Left colon (tissue), 2 donors: ENCODE data around the gene ALG12. TPM values are rescaled to one million over a fixed set of nuclear protein-coding genes. Genes with fewer than 3 reads are reported as not detected.

Experiments
- ATAC-seq: fragments of 200-7000 bp; cut with Tn5 transposase; one replicate; pipeline ENCODE4 v1.9.1; 2020; ENCODE audit warnings: mild to moderate bottlenecking, moderate library complexity
- DNase-seq, 2 donors: peaks; one replicate each; pipeline ENCODE4 v3.0.0-alpha.2; 2020
- intact Hi-C, 2 donors: fragments of 100-400 bp; cut with DNase I in 1 of 2; cut with micrococcal nuclease in 1 of 2; formaldehyde crosslinking; loops; one replicate each; pipeline versions ENCODE4 v1.11.2 to v1.14.0; 2022; cut with DNase I, micrococcal nuclease
- total RNA-seq, 2 donors: library from RNA; stranded (reverse); fragmentation: NEBNext Ultra II Directional; extraction: Animal tissue kit (Norgen Biotek cat#: 25700); gene quantifications; one replicate each; pipeline ENCODE4 v1.2.1, GENCODE V29; 2021
- donor health status: DM: no; HTN: no; CAD: no.
- donor health status: DM: yes; HTN: yes; CAD: no.

The ALG12 gene
- total RNA-seq, 2 donors from 2014 or later, result 22.8 to 27.9 TPM

DNA sequence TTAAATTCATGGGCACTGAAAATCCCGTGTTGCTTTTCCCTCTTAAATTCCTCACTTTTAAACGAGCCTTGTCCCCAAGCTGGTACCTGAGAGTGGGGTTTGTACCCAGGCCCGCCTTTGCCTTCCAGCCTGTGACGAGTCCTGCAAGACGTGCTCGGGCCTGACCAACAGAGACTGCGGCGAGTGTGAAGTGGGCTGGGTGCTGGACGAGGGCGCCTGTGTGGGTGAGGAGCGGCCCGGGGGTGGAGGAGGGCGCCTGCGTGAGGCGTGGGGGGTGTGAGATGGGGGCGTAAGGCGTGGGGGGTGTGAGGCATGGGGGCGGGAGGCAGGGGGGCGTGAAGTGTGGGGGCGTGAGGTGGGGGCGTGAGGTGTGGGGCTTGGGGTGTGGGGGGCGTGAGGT is 4.2 kb upstream of the ALG12 start:
- DNase-seq (no peak), ATAC-seq (no peak)
- intact Hi-C loops, result loop anchor here (10.0 kb wide), 2 partner anchors 62 to 112 kb away; no protein-coding TSS in a partner anchor

DNA sequence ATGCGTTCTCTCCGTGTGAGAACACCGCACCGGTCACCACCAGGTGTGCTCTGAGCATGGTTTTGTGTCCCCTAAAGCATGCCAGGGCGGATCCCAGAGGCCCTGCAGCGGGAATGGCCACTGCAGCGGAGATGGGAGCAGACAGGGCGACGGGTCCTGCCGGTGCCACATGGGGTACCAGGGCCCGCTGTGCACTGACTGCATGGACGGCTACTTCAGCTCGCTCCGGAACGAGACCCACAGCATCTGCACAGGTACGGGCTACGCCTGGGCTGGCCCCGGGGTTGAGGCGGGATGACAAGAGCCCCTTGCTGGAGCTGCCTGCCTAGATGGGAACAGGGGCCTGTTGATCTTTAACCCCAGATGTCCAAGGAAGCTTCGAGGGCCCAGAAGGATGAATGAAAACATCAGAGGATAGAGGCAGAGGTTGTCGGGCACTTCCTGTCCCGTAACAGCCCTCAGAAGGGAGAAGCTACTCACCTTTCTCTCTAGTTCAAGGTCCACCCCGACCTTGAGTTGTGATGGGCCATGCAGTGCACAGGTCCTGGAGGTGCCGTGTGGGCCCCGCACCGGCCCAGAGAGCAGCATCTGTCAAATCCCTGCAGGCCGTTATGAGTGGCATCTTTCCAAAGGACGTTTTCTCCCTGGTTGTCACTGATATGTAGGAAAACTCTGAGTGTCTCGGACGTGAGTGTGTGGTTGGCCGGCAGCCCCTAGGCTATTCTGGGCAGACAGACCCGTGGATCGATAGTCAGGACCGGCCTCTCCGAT is 3.5 kb upstream of the ALG12 start:
- no peak for ATAC-seq
- DNase-seq, result no peak
- intact Hi-C loops, result loop anchor here (10.0 kb wide), 2 partner anchors 63 to 113 kb away; no protein-coding TSS in a partner anchor

DNA sequence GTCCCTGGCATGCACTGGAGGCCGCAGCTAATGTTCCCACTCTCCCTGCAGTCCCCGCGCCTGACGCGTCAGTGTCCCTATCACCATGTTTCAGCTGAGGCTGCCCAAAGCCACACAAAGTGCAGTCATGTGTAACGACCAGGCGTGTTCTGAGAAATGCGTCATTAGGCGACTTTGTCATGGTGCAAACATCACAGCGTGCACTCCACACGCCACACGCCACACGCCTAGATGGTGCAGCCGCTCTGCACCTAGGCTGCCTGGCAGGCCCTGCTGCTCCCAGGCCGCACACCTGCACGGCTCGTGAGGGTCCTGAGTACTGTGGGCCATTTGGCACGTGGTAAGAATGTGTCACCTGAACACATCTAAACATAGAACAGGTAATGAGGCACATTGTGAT is 2.6 kb upstream of the ALG12 start:
- intact Hi-C loops, result loop anchor here (10.0 kb wide), 2 partner anchors 64 to 114 kb away; no protein-coding TSS in a partner anchor
- ATAC-seq (no peak), DNase-seq (no peak)

DNA sequence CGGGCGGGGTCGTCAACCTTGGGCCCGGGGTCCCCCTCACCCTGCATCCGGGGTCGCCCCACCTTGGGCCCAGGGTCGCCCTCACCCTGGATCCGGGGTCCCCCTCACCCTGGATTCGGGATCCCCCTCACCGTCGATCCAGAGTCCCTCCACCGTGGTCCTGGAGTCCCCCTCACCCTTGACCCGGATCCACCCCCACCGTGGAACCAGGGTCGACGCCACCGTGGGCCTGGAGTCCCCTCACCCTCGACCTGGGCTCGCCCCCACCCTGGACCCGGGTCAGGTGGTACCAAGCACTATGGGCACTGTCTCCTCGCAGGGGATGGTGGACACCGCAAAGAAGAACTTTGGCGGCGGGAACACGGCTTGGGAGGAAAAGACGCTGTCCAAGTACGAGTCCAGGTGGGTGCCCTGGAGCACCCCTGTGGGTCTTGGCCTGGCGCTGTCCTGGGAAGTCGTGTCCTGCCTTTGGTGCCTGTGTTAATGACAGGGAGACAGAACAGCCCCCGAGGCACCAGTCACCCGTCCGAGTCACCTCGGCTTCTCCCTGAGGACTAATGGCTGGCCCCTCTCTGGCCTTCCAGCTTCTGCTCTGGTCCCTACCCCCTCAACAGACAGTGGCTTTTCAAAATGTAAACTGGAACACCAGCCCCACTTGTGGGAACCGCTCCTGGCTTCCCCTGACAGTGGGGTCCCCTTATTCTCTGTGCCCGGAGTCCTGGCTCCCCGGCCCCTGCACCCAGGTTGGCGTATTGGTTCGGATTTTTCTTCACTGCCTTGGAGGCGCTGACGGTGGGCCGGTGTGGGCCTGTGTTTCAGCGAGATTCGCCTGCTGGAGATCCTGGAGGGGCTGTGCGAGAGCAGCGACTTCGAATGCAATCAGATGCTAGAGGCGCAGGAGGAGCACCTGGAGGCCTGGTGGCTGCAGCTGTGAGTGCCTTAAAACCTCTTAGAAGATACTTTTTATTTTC is 958 bp upstream of the ALG12 start:
- intact Hi-C loops, result loop anchor here in 1 of 2 donors (10.0 kb wide), 1 partner anchor 64 kb away; the partner anchor contains the start of gene ZBED4
- DNase-seq, result peak in 1 of 2 donors; percentile 35
- ATAC-seq, result no peak

DNA sequence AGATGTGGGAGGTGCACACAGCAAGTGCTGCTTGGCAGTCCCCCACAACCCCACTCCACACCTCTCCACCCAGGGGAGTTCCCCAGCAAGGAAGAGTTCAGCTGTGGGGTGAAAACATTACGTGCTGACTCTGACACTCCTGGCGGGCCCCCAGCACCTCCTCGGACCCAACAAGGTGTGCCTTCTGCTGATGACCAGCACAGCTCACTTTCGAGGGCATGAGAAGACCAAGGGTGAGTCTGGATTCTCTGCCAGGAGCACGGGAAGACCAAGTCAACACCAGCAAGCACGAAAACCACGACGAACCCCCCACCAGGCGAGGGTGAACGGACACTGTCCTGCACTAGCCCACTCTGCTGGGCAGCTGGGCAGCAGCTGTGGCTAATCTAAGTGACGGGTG is 1.4 kb downstream of the ALG12 start:
- ATAC-seq (no peak), DNase-seq (no peak)
- intact Hi-C loops, result loop anchor here in 1 of 2 donors (10.0 kb wide), 1 partner anchor 62 kb away; the partner anchor contains the start of gene ZBED4

DNA sequence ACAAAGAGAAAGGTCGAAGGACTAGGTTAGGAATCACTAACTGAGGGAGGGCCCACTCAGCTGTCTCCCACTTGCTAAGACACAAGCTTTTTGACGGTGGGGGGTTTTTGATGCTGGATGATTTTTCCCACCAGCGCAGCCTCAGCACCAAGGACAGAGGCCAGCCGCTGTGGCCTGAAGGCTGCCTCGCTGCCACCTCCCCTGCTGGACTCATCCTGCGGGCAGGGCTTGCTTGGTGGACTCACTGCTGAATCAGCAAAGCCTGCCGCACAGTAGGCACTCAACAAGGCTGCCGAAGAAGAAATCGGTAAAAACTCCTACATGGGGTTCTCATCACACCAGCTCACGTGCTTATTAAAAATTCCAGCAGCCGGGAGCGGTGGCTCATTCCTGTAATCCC is 2.6 kb downstream of the ALG12 start:
- DNase-seq (no peak), ATAC-seq (no peak)
- intact Hi-C loops, result loop anchor here in 1 of 2 donors (10.0 kb wide), 1 partner anchor 61 kb away; the partner anchor contains the start of gene ZBED4

DNA sequence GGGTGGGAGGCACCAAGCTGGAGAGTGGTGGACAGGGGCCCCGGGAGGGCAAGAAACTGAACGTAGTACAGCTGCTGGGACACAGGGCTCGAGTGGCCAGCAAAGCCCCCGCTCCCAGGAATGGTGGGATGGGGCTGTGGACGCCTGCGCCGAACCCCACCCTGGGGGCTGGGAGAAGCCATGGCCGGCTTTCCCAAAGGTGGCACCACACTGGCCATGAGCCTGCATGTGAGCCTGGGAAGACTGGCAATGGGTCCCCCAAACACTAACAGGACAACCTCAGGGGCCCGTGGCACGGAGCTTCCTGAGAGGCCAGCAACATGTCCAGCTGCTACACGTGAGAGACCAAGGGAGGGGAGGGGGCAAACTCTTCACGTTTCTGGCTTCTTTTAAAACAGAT is 4.0 kb downstream of the ALG12 start:
- ATAC-seq (no peak), DNase-seq (no peak)
- intact Hi-C loops, result loop anchor here in 1 of 2 donors (10.0 kb wide), 1 partner anchor 59 kb away; the partner anchor contains the start of gene ZBED4

DNA sequence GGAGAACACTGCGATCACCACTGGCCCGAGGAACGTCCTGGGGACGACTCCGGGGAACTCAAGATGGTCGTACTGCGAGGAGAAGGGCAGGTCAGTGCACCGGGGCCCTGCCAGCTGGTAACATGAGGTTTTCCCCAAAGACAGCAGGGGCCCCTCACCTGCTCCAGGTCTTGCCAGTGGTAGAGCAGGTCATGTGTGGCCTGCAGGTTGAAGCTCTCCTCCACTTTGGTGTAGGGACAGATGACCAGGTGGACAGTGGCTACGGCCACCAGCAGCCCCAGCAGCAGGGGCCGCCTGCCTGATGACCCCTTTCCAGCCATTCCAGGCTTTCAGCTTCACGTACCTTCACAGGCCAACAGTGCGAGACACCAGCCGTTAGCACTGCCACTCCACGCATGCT is 4.8 kb downstream of the ALG12 start:
- ATAC-seq (no peak), DNase-seq (no peak)
- intact Hi-C loops, result loop anchor here in 1 of 2 donors (10.0 kb wide), 1 partner anchor 59 kb away; the partner anchor contains the start of gene ZBED4

DNA sequence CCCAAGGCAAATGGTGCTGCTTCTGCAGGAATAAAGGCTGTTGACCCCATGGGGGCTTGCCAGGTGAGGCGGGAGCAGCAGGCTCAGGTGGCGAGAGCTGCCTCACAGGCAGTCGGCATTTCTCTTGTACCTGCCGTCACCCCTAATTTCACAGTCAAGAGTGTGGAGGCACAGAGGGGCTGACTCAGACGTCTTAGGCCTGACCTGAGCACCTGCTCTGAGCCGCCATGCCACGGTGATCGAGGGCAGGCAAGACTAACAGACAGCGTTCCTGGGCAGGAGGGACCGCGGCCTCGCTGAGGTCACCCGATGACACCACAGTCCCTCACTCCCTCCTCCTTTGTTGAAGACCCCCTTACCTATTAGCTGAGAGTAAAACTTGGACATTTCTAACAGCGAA is 5.2 kb downstream of the ALG12 start:
- intact Hi-C loops, result loop anchor here in 1 of 2 donors (10.0 kb wide), 1 partner anchor 58 kb away; the partner anchor contains the start of gene ZBED4
- ATAC-seq, result no peak
- DNase-seq, result no peak

DNA sequence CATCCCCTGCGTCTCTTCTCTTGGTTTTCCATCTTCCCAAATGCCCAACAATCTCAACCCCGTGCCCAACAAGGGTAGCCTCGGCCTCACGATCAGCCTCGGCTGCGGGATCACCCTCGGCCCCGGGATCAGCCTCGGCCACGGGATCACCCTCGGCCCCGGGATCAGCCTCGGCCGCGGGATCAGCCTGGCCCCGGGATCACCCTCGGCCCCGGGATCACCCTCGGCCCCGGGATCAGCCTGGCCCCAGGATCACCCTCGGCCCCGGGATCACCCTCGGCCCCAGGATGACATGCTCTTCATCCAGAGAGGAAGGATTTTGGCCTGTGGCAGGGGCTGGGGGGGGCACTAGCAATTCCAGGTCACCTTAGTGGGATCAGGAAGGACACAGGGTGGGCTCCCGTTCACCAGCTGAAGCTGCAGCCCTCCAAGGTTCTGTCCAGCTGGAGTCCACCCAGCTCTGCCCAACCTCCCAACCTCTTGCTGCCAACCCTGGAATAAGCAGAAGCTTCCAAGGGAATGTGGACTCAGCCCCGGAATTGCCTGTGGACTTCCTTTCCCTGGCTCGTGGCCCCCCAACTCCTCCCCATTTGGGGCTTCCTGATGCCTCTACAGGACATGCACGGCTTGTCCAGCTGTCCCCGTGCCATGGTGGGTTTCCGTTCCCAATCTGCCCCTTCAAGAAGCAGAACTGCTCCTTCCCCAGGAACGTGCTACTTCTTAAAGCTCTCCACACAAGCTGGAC is 6.2 kb downstream of the ALG12 start:
- no peak for ATAC-seq
- intact Hi-C loops, result loop anchor here in 1 of 2 donors (10.0 kb wide), 1 partner anchor 57 kb away; the partner anchor contains the start of gene ZBED4
- DNase-seq, result no peak

DNA sequence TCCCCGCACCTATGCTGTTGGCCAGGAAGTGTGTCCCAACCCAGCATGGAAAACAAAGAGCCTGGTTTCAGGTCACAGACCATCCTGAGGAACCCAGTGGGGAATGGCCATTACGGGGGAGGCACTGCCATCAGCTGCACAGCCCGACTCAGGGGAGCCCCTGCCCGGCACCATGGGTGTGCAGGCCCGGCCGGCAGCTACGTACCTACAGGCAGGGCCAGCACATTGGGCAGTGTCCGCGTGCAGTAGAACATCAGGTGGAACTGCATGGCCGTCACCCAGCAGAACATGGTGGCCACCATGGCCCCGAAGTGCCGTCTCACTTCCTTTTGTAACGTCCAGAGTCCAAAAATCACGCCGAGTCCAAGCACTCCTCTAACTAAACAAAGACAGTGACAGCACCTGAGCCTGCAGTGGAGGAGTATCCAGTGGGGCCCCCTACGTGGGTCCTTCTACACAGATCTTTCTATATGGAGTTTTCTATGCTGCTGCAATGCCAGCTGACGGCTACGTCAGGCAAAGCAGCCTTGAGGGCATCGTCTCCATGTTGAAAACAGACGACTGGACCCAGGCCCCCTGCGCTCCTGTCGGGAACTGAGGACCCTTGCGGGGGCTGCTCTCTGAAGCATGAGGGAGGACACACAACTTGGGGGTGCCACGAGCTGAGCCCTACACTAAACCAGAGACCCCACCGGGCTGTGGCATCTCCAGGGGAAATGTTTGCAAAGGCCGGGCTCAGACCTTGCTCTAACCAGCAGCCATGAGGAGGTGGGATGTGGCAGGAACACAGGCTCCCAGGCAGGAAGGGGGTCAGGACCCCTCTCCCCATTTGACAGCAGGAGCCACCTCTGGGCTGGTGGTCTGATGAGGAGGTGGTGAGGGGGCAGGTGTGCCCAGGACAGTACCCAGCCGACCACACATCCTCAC is 7.7 kb downstream of the ALG12 start:
- intact Hi-C loops, result loop anchor here in 1 of 2 donors (10.0 kb wide), 1 partner anchor 56 kb away; the partner anchor contains the start of gene ZBED4
- DNase-seq, result no peak
- no peak for ATAC-seq

DNA sequence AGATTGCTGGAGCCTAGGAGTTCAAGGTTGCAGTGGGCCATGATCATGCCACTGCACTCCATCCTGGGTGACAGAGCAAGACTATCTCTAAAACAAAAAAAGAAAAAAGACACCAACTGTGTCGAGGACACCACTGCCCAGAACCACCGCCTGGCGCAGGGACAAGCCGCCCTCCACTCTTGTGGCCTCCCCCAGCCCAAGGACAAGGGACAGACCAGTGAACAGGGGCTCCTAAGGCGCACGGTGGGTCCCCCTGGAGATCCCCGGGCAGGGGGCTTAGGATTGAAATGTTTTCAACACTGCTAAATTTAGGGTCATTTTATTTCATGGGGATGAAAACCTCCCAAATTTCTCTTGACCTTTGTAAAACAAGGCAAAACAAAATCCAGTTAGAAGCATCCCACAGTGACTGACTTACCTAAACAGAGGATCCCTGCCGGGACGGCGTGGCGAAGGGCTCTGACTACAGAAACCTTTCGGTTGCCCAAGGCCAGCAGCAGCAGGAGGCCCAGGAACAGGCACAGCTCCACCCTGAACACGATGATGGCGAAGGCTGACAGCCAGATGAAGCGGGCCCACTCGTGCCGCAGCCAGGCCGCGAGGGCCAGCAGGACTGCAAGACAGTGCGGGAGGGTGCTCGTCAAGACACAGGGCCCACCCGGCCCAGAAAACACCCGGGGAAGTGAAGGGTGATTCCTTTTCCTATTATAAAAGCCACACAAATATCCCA is 8.6 kb downstream of the ALG12 start:
- ATAC-seq (no peak), DNase-seq (no peak)
- intact Hi-C loops, result loop anchor here in 1 of 2 donors (10.0 kb wide), 1 partner anchor 55 kb away; the partner anchor contains the start of gene ZBED4

DNA sequence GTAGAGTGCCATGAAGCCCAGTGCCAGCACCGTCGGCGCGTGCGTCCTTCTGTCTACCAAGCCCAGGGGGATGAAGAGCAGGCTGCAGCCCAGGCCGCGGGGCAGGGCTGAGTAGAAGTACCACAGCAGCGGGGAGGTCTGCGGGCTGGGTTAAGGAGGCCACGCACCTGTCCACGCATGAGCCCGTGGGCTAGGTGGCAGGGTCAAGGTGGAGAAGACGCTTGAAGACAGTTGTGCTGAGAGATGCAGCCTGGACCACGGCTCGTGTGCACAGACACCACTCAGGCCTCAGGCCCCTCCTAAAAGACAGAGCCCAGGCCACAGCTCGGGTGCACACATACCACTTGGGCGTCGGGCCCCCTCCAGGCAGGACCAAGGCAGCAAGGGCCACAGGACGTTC is 10.4 kb downstream of the ALG12 start:
- ATAC-seq (no peak), DNase-seq (no peak)
- intact Hi-C loops, result no loop called here

DNA sequence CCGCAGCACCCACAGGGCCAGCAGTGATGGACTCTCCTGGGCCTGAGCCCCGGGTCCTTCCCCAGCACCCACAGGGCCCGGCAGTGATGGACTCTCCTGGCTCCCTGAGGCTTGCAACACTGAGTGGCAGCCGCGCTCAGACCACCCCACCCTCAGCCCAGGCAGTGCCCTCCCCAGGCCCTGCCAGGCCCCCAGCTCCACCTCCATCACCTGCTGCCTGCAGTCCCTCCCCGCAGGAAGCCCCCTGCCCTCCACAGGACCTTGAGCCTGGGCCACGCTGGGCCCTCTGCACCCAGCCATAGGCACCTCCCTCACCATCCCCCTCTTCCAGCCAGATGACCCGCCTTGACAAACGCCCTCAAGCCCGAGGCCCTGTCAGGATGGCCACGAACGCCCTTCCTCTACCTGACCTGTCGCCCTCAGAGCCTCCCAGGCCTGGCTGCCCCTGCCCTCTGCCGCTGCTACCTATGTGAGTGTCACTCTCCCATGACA is 11.4 kb downstream of the ALG12 start:
- intact Hi-C loops, result no loop called here
- no peak for ATAC-seq

DNA sequence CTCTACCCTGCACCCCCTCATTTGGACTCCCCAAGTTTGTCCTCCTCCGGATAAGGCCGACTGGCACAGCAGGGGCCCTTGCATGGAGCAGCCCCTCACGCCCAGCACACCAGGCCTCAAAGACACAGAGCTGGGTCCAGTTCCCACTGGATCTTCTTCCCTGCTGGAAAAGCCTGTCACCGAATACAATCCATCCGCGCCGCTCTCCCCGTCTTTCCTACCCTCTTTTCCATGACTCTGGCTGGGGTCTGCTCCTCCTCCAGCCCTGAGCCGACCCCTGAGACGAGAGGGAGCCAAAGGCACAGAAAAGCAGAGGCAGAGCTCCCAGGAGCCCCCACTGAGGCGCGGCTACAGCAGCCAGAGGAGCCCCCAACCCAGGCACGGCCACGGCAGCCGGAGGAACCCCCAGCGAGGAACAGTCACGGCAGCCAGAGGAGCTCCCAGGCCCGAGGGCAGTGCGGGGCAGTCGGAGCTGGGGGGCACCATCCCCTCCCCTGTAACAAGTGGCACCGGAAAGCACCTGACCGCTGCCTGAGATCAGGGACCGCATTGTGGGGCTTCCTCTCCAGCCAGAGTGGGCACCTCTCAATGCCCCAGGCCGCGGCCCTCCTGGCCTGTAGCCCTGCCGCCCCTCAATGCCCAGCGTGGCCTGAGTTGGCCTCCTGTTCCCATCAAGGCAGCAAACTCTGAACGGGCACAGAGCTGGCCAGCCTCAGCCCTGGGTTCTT is 12.0 kb downstream of the ALG12 start:
- DNase-seq, result no peak
- intact Hi-C loops, result no loop called here
- ATAC-seq, result no peak

More for the DNA sequence above, 11.4 kb downstream of the ALG12 start:
- no peak for DNase-seq

DNA sequence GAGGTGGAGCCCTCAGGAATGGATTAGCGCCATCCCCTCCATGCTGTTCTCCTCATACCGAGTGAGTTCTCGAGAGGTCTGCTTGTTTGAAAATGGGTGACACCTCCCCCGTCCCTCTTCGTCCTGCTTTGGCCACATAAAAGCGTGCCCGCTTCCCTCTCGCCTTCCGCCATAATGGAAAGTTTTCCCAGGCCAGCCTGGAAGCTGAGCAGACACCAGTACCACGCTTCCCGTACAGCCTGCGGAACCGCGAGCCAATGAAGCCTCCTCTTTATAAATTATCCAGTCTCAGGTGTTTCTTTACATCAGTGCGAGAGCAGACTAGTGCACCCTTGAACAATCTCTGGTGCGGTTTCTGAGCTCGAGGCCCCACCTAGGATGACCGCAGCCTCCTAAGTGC is 12.8 kb downstream of the ALG12 start:
- ATAC-seq (no peak), DNase-seq (no peak)
- intact Hi-C loops, result no loop called here
